Vagina (tissue), 2 donors: ENCODE data around the gene FAM135A. TPM values are rescaled to one million over a fixed set of nuclear protein-coding genes. Genes with fewer than 3 reads are reported as not detected.

Experiments
- DNase-seq, 2 donors: peaks; one replicate each; pipeline ENCODE4 v3.0.0-alpha.2; 2017; ENCODE audit errors: extremely low spot score in 2 of 2
- H3K27ac ChIP-seq: fragments of 200-600 bp; sonication (generic); one replicate; pipeline ENCODE4 v1.5.1; 2019
- H3K27me3 ChIP-seq: fragments of 200-600 bp; sonication (generic); one replicate; pipeline ENCODE4 v1.5.1; 2019
- H3K36me3 ChIP-seq, 2 donors: fragments of 200-600 bp; sonication (generic); one replicate each; pipeline ENCODE4 v1.5.1; 2017 to 2019
- H3K4me1 ChIP-seq: fragments of 200-600 bp; sonication (generic); one replicate; pipeline ENCODE4 v1.5.1; 2019
- H3K4me3 ChIP-seq, 2 donors: fragments of 200-600 bp; sonication (generic); 1 replicate in 1 of 2; 2 replicates in 1 of 2; pipeline ENCODE4 v1.5.1; 2016 to 2019
- H3K9me3 ChIP-seq: fragments of 200-600 bp; sonication (generic); one replicate; pipeline ENCODE4 v1.5.1; 2019
- POLR2A ChIP-seq, 2 donors: fragments of 450-650 bp; IDR thresholded peaks; one replicate each; pipeline ENCODE4 v1.6.1; 2017; ENCODE audit warnings: antibody characterized with exemption in 2 of 2, mild to moderate bottlenecking in 2 of 2, moderate library complexity in 2 of 2
- POLR2AphosphoS5 ChIP-seq, 2 donors: sonication (generic); formaldehyde crosslinking; IDR thresholded peaks; one replicate each; pipeline ENCODE4 v1.9.0; 2017; ENCODE audit warnings: antibody characterized with exemption in 2 of 2, mild to moderate bottlenecking in 2 of 2, low read depth in 1 of 2; ENCODE audit not compliant: insufficient read depth in 1 of 2
- intact Hi-C: fragments of 100-400 bp; cut with DNase I; formaldehyde crosslinking; loops from one replicate; pipeline ENCODE4 v1.15.1; 2023
- total RNA-seq: library from RNA; depleted of rRNA; stranded (reverse); fragments of >200 nt; gene quantifications from one replicate; pipeline ENCODE4 v1.2.3, GENCODE V29; 2016
- TF ChIP-seq, protein P1 (sequence below), 3 experiments: fragments of 450-650 bp in 2 of 3; fragments of 200-600 bp in 1 of 3; sonication (generic) in 1 of 3; IDR thresholded peaks; one replicate each; pipeline ENCODE4 v1.5.1; 2017 to 2019; ENCODE audit warnings: antibody characterized with exemption in 3 of 3, mild to moderate bottlenecking in 2 of 3, moderate library complexity in 2 of 3

The FAM135A gene
- total RNA-seq, result 67.3 TPM

- Histone ChIP-seq H3K4me1 (peaks cover 28% of the 10 kb centered on the region), H3K27ac (peak within 1 kb of the TSS; percentile 96), H3K9me3 (no peaks in the 10 kb centered on the region), H3K4me3 (peak within 1 kb of the TSS; percentile 86 to 95), H3K36me3 (peaks cover 0 to 5% of the 10 kb centered on the region in 2 donors), H3K27me3 (no peaks in the 10 kb centered on the region)
- TF ChIP-seq POLR2A (IDR thresholded peaks at IDR 0.05) (peak in 1 of 2 donors; percentile 61), POLR2AphosphoS5 (IDR thresholded peaks at IDR 0.05; ENCODE audit: insufficient read depth in 1 of 2, low read depth in 1 of 2) (peak; percentile 86 to 90)
- TF ChIP-seq, protein P1, sequence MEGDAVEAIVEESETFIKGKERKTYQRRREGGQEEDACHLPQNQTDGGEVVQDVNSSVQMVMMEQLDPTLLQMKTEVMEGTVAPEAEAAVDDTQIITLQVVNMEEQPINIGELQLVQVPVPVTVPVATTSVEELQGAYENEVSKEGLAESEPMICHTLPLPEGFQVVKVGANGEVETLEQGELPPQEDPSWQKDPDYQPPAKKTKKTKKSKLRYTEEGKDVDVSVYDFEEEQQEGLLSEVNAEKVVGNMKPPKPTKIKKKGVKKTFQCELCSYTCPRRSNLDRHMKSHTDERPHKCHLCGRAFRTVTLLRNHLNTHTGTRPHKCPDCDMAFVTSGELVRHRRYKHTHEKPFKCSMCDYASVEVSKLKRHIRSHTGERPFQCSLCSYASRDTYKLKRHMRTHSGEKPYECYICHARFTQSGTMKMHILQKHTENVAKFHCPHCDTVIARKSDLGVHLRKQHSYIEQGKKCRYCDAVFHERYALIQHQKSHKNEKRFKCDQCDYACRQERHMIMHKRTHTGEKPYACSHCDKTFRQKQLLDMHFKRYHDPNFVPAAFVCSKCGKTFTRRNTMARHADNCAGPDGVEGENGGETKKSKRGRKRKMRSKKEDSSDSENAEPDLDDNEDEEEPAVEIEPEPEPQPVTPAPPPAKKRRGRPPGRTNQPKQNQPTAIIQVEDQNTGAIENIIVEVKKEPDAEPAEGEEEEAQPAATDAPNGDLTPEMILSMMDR (IDR thresholded peaks at IDR 0.05), result no peak
- intact Hi-C loops, result no loop called here
- DNase-seq, result peak; percentile 98 to 99
Measured at GRCh38 chr6:70413114-70413991, at the start of gene FAM135A. FAM135A (plus strand) TSS chr6:70413508; CDS start chr6:70428343, 14,835 bp downstream.

DNA sequence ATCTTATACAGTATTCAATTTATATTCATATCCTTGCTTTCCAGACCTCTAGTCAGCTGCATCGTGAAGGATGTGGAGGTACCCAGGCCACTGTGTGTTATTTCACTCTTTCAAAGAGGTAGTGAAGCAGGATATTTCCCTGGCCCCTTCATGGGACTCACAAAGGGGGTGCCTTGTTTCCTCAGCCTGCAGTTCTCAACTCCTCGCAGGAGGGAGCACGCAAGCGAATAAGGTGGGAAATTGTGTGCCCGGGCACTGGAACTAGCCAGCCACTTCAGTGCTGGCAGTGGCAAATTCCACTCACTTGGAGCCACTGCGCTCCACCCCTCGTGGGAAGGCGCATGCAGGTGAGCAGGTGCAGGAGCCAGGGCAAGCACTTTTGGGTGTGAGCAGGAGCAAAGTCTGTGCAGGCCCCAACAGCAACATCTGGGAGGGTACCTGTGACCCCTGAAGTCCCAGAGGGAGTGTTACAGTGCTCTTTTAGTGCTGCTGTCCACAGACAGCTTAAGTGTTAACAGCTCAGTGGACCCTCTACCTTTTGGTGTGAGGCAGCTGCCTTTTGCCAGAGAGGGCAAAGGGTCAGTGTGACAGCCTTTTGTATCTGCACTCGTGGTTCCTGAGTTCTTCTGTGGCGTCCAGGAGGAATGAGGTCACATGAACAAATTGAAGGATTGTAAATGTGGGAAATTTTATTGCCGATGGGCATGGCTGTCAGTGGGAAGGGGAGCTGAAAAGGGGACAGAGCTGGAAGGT, 49.4 kb upstream of the FAM135A start:
- H3K4me1 ChIP-seq, result no peaks in the 10 kb centered on the region
- no peak overlapping the region for H3K4me3 ChIP-seq
- TF ChIP-seq, protein P1 (IDR thresholded peaks at IDR 0.05), result no peak
- no peak for TF ChIP-seq POLR2A (IDR thresholded peaks at IDR 0.05)
- no peak for TF ChIP-seq POLR2AphosphoS5 (IDR thresholded peaks at IDR 0.05; ENCODE audit: insufficient read depth in 1 of 2, low read depth in 1 of 2)
- intact Hi-C loops, result no loop called here
- H3K27ac ChIP-seq, result no peak overlapping the region
- no peaks in the 10 kb centered on the region for H3K36me3 ChIP-seq
- no peak for DNase-seq
- no peaks in the 10 kb centered on the region for H3K27me3 ChIP-seq
- no peaks in the 10 kb centered on the region for H3K9me3 ChIP-seq

DNA sequence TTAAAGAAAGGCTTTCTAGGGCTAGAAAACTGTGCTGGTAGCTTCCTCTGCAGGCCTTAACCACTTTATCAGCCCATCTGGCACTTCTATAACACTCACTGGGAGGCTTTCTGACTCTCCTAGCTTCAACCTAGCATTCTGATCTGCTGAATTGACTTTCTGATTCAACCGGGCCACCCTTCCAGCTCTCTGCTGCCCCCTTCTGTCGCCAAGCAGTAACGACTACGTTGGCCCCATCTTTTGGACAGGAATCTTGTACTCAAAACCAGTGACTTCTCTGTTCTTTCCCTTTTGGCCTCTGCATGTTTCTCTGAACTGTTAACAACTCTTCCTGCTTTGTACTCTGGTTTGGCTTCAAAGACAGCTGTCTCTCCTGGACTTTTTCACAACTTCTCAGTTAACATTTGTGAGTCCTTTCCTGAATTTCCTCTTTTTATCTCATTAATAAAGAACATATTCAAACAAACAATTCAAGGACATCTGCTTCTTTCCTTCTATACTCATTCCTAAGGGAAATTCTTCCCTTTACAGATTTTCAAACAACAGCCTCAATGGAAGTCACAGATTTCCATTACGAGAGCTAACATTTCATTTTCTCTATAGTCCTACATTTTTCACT, 43.9 kb upstream of the FAM135A start:
- intact Hi-C loops, result no loop called here
- Histone ChIP-seq H3K4me3 (no peak overlapping the region), H3K4me1 (no peaks in the 10 kb centered on the region), H3K36me3 (no peaks in the 10 kb centered on the region), H3K27me3 (no peaks in the 10 kb centered on the region), H3K27ac (no peak overlapping the region), H3K9me3 (no peaks in the 10 kb centered on the region)
- TF ChIP-seq POLR2A (IDR thresholded peaks at IDR 0.05) (no peak), POLR2AphosphoS5 (IDR thresholded peaks at IDR 0.05; ENCODE audit: insufficient read depth in 1 of 2, low read depth in 1 of 2) (no peak)
- TF ChIP-seq, protein P1 (IDR thresholded peaks at IDR 0.05), result peak; percentile 59 to 78 (median 74)
- no peak for DNase-seq

- H3K4me3 ChIP-seq, result no peak overlapping the region
- no peak for DNase-seq
- no peak overlapping the region for H3K27ac ChIP-seq
- no peak for TF ChIP-seq POLR2AphosphoS5 (IDR thresholded peaks at IDR 0.05; ENCODE audit: insufficient read depth in 1 of 2, low read depth in 1 of 2)
- TF ChIP-seq POLR2A (IDR thresholded peaks at IDR 0.05), result no peak
- TF ChIP-seq, protein P1 (IDR thresholded peaks at IDR 0.05), result no peak
- H3K9me3 ChIP-seq, result no peaks in the 10 kb centered on the region
- H3K27me3 ChIP-seq, result no peaks in the 10 kb centered on the region
- intact Hi-C loops, result no loop called here
- no peaks in the 10 kb centered on the region for H3K36me3 ChIP-seq
- no peaks in the 10 kb centered on the region for H3K4me1 ChIP-seq
Measured at GRCh38 chr6:70370496-70370895, 42.8 kb upstream of the FAM135A start.
